Glutamatergic neuron (in vitro differentiated cells): ENCODE measurements around the gene FUT9. TPM values are rescaled to one million over a fixed set of nuclear protein-coding genes. Genes with fewer than 3 reads are reported as not detected.

Experiments used
- DNase-seq: peaks from one replicate; pipeline ENCODE4 v3.0.0; 2022
- H3K27ac Mint-ChIP-seq: one replicate; pipeline ENCODE4 v1.8.0; 2020; ENCODE audit warnings: mild to moderate bottlenecking, mixed read lengths, inconsistent platforms; ENCODE audit not compliant: unreplicated experiment
- H3K27me3 Mint-ChIP-seq: one replicate; pipeline ENCODE4 v1.8.0; 2020; ENCODE audit warnings: mild to moderate bottlenecking, moderate library complexity, mixed read lengths, inconsistent platforms; ENCODE audit not compliant: unreplicated experiment
- H3K36me3 Mint-ChIP-seq: one replicate; pipeline ENCODE4 v1.8.0; 2020; ENCODE audit warnings: mild to moderate bottlenecking, mixed read lengths, inconsistent platforms; ENCODE audit not compliant: unreplicated experiment
- H3K4me1 Mint-ChIP-seq: one replicate; pipeline ENCODE4 v1.8.0; 2020; ENCODE audit warnings: mild to moderate bottlenecking, low read depth, mixed read lengths, inconsistent platforms; ENCODE audit not compliant: unreplicated experiment
- H3K4me3 Mint-ChIP-seq: one replicate; pipeline ENCODE4 v1.8.0; 2020; ENCODE audit warnings: mild to moderate bottlenecking, mixed read lengths, inconsistent platforms; ENCODE audit not compliant: unreplicated experiment
- H3K9me3 Mint-ChIP-seq: one replicate; pipeline ENCODE4 v1.8.0; 2020; ENCODE audit warnings: mild to moderate bottlenecking, moderate library complexity, mixed read lengths, inconsistent platforms; ENCODE audit not compliant: unreplicated experiment
- total RNA-seq: library from RNA; stranded (reverse); fragmentation: NEBNext Ultra II Directional; extraction: Animal tissue kit (Norgen Biotek cat#: 25700); gene quantifications from one replicate; pipeline ENCODE4 v1.2.1, GENCODE V29; 2021; ENCODE audit not compliant: unreplicated experiment
- TF ChIP-seq, protein P1 (sequence below): fragments of 200-600 bp; sonication (generic); IDR thresholded peaks from one replicate; pipeline ENCODE4 v1.5.0; 2021; ENCODE audit not compliant: partially characterized antibody, unreplicated experiment

Gene FUT9
- total RNA-seq, 1 donor from 2014 or later: 0.54 TPM

DNA sequence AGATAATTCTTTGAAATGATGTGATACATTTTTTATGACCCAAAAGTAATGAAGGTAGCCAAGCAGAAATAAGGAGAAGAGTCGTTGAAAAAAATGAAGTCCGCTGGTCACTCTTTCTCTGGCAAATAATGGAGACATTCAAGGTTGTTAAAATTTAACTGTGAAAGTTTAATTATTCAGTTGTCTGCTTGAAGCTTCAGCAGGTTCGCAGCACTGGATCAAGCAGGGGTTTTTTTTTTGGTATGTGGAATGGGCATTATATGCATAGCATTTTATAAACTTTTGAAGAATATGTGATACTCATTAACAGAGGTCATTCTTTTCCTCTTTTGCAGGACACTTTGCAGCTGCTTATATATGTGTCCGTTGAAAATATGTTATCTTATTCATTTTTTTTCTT lies 21.6 kb upstream of the FUT9 start:
- Mint-ChIP-seq H3K27ac (no peak overlapping the region), H3K4me1 (no peaks in the 10 kb centered on the region), H3K27me3 (peaks cover 2% of the 10 kb centered on the region), H3K4me3 (no peak overlapping the region), H3K9me3 (peaks cover 6% of the 10 kb centered on the region), H3K36me3 (peaks cover 15% of the 10 kb centered on the region)
- TF ChIP-seq, protein P1, sequence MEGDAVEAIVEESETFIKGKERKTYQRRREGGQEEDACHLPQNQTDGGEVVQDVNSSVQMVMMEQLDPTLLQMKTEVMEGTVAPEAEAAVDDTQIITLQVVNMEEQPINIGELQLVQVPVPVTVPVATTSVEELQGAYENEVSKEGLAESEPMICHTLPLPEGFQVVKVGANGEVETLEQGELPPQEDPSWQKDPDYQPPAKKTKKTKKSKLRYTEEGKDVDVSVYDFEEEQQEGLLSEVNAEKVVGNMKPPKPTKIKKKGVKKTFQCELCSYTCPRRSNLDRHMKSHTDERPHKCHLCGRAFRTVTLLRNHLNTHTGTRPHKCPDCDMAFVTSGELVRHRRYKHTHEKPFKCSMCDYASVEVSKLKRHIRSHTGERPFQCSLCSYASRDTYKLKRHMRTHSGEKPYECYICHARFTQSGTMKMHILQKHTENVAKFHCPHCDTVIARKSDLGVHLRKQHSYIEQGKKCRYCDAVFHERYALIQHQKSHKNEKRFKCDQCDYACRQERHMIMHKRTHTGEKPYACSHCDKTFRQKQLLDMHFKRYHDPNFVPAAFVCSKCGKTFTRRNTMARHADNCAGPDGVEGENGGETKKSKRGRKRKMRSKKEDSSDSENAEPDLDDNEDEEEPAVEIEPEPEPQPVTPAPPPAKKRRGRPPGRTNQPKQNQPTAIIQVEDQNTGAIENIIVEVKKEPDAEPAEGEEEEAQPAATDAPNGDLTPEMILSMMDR: no peak
- no peak for DNase-seq

DNA sequence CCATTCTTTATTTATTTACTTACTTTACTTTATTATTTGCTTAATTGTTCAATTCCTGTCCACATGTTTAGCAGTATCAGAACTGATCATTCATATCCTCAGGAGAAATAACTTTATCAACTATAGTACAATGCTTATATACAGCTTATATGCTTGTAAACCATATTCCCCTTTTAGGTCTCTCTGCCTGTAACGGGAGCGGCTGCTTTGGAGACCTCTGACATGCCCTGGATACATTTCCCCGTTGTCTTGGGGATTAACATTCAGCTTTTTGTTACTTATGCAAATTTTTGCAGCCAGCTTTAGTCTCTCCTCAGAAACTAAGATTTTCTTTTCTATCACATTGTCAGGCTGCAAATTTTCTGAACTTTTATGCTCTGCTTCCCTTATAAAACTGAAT lies 17.6 kb upstream of the FUT9 start:
- Mint-ChIP-seq H3K9me3 (peaks cover 3% of the 10 kb centered on the region), H3K27ac (no peak overlapping the region), H3K4me1 (no peaks in the 10 kb centered on the region), H3K4me3 (no peak overlapping the region), H3K27me3 (no peaks in the 10 kb centered on the region), H3K36me3 (no peaks in the 10 kb centered on the region)
- no peak for DNase-seq
- TF ChIP-seq, protein P1: no peak

- H3K27me3 Mint-ChIP-seq: no peaks in the 10 kb centered on the region
- no peaks in the 10 kb centered on the region for H3K4me1 Mint-ChIP-seq
- H3K9me3 Mint-ChIP-seq: peaks cover 3% of the 10 kb centered on the region
- TF ChIP-seq, protein P1: no peak
- DNase-seq: no peak
- H3K4me3 Mint-ChIP-seq: no peak overlapping the region
- H3K36me3 Mint-ChIP-seq: no peaks in the 10 kb centered on the region
- H3K27ac Mint-ChIP-seq: no peak overlapping the region
Measured at GRCh38 chr6:96001891-96002575, 13.7 kb upstream of the FUT9 start.

- DNase-seq: no peak
- Mint-ChIP-seq H3K27me3 (no peaks in the 10 kb centered on the region), H3K4me1 (no peaks in the 10 kb centered on the region), H3K36me3 (no peaks in the 10 kb centered on the region), H3K4me3 (no peak overlapping the region), H3K9me3 (peaks cover 3% of the 10 kb centered on the region), H3K27ac (no peak overlapping the region)
- TF ChIP-seq, protein P1: no peak
Measured at GRCh38 chr6:96002576-96002910, 13.2 kb upstream of the FUT9 start.

DNA sequence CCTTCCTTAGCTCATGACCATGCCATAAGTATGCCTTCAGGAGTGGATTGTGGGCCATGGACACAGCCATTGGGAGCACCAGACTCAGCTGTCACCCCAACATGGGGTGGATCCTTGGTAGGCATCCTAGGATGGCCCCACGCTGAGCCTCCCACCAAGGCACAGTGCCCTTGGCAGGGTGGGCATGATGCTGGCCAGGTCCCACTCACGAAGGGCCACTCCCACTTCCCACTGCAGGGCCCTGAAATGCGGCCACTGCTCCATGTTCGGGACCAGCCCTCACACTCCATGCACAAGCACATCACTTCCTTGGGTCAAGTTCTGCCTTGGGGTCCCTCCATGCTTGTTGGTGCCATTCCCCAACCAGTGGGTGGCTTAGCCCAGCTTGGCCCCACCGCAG lies 12.9 kb upstream of the FUT9 start:
- Mint-ChIP-seq H3K9me3 (peaks cover 3% of the 10 kb centered on the region), H3K4me1 (no peaks in the 10 kb centered on the region), H3K27me3 (no peaks in the 10 kb centered on the region), H3K36me3 (no peaks in the 10 kb centered on the region), H3K4me3 (no peak overlapping the region), H3K27ac (no peak overlapping the region)
- TF ChIP-seq, protein P1: no peak
- no peak for DNase-seq
